Vagina (tissue), 2 donors: Measurements from ENCODE around the gene NOTCH1. TPM values are rescaled to one million over a fixed set of nuclear protein-coding genes. Genes with fewer than 3 reads are reported as not detected.

ENCODE experiments used
- DNase-seq, 2 donors: peaks; one replicate each; pipeline ENCODE4 v3.0.0-alpha.2; 2017; ENCODE audit errors: extremely low spot score in 2 of 2
- H3K27ac ChIP-seq: fragments of 200-600 bp; sonication (generic); one replicate; pipeline ENCODE4 v1.5.1; 2019
- H3K27me3 ChIP-seq: fragments of 200-600 bp; sonication (generic); one replicate; pipeline ENCODE4 v1.5.1; 2019
- H3K36me3 ChIP-seq, 2 donors: fragments of 200-600 bp; sonication (generic); one replicate each; pipeline ENCODE4 v1.5.1; 2017 to 2019
- H3K4me1 ChIP-seq: fragments of 200-600 bp; sonication (generic); one replicate; pipeline ENCODE4 v1.5.1; 2019
- H3K4me3 ChIP-seq, 2 donors: fragments of 200-600 bp; sonication (generic); 1 replicate in 1 of 2; 2 replicates in 1 of 2; pipeline ENCODE4 v1.5.1; 2016 to 2019
- H3K9me3 ChIP-seq: fragments of 200-600 bp; sonication (generic); one replicate; pipeline ENCODE4 v1.5.1; 2019
- CTCF ChIP-seq, 3 experiments: fragments of 450-650 bp in 2 of 3; fragments of 200-600 bp in 1 of 3; sonication (generic) in 1 of 3; IDR thresholded peaks; one replicate each; pipeline ENCODE4 v1.5.1; 2017 to 2019; ENCODE audit warnings: antibody characterized with exemption in 3 of 3, mild to moderate bottlenecking in 2 of 3, moderate library complexity in 2 of 3
- POLR2A ChIP-seq, 2 donors: fragments of 450-650 bp; IDR thresholded peaks; one replicate each; pipeline ENCODE4 v1.6.1; 2017; ENCODE audit warnings: antibody characterized with exemption in 2 of 2, mild to moderate bottlenecking in 2 of 2, moderate library complexity in 2 of 2
- POLR2AphosphoS5 ChIP-seq, 2 donors: sonication (generic); formaldehyde crosslinking; IDR thresholded peaks; one replicate each; pipeline ENCODE4 v1.9.0; 2017; ENCODE audit warnings: antibody characterized with exemption in 2 of 2, mild to moderate bottlenecking in 2 of 2, low read depth in 1 of 2; ENCODE audit not compliant: insufficient read depth in 1 of 2
- intact Hi-C: fragments of 100-400 bp; cut with DNase I; formaldehyde crosslinking; loops from one replicate; pipeline ENCODE4 v1.15.1; 2023
- total RNA-seq: library from RNA; depleted of rRNA; stranded (reverse); fragments of >200 nt; gene quantifications from one replicate; pipeline ENCODE4 v1.2.3, GENCODE V29; 2016

The NOTCH1 gene
- total RNA-seq, 1 donor from 2014 or later = 67.0 TPM

- Histone ChIP-seq H3K4me3 (no peak overlapping the region), H3K4me1 (peaks cover 10% of the 10 kb centered on the region), H3K36me3 (peaks cover 0 to 88% of the 10 kb centered on the region in 2 donors), H3K9me3 (no peaks in the 10 kb centered on the region), H3K27ac (no peak overlapping the region), H3K27me3 (no peaks in the 10 kb centered on the region)
- DNase-seq = no peak
- intact Hi-C loops = no loop called here
- TF ChIP-seq POLR2A (IDR thresholded peaks at IDR 0.05) (no peak), CTCF (IDR thresholded peaks at IDR 0.05) (no peak), POLR2AphosphoS5 (IDR thresholded peaks at IDR 0.05; ENCODE audit: insufficient read depth in 1 of 2, low read depth in 1 of 2) (no peak)
Observed at GRCh38 chr9:136512651-136513071, 33.2 kb downstream of the NOTCH1 start.

GRCh38 chr9:136511670-136512592, 33.9 kb downstream of the NOTCH1 start:
- peak overlapping the region; percentile 39 for H3K27ac ChIP-seq
- DNase-seq = no peak
- TF ChIP-seq POLR2AphosphoS5 (IDR thresholded peaks at IDR 0.05; ENCODE audit: insufficient read depth in 1 of 2, low read depth in 1 of 2) = peak; percentile 60 to 70
- TF ChIP-seq POLR2A (IDR thresholded peaks at IDR 0.05) = no peak
- TF ChIP-seq CTCF (IDR thresholded peaks at IDR 0.05) = no peak
- H3K27me3 ChIP-seq = no peaks in the 10 kb centered on the region
- peaks cover 0 to 88% of the 10 kb centered on the region in 2 donors for H3K36me3 ChIP-seq
- intact Hi-C loops = no loop called here
- no peak overlapping the region for H3K4me3 ChIP-seq
- H3K9me3 ChIP-seq = no peaks in the 10 kb centered on the region
- H3K4me1 ChIP-seq = peaks cover 10% of the 10 kb centered on the region

GRCh38 chr9:136511144-136511669, 34.6 kb downstream of the NOTCH1 start:
- H3K4me1 ChIP-seq = peaks cover 10% of the 10 kb centered on the region
- no peak for TF ChIP-seq POLR2A (IDR thresholded peaks at IDR 0.05)
- TF ChIP-seq POLR2AphosphoS5 (IDR thresholded peaks at IDR 0.05; ENCODE audit: insufficient read depth in 1 of 2, low read depth in 1 of 2) = no peak
- no peak for TF ChIP-seq CTCF (IDR thresholded peaks at IDR 0.05)
- DNase-seq = no peak
- H3K36me3 ChIP-seq = peaks cover 0 to 88% of the 10 kb centered on the region in 2 donors
- H3K27ac ChIP-seq = peak overlapping the region; percentile 39
- intact Hi-C loops = no loop called here
- no peaks in the 10 kb centered on the region for H3K9me3 ChIP-seq
- no peak overlapping the region for H3K4me3 ChIP-seq
- H3K27me3 ChIP-seq = no peaks in the 10 kb centered on the region

GRCh38 chr9:136510561-136510960, 35.3 kb downstream of the NOTCH1 start:
- no peaks in the 10 kb centered on the region for H3K9me3 ChIP-seq
- intact Hi-C loops = no loop called here

More at GRCh38 chr9:136510561-136510960, 35.3 kb downstream of the NOTCH1 start:
- Histone ChIP-seq H3K27ac (peak overlapping the region; percentile 39), H3K27me3 (no peaks in the 10 kb centered on the region), H3K4me3 (no peak overlapping the region), H3K4me1 (peaks cover 10% of the 10 kb centered on the region), H3K36me3 (peaks cover 0 to 91% of the 10 kb centered on the region in 2 donors)
- DNase-seq = no peak
- no peak for TF ChIP-seq POLR2A (IDR thresholded peaks at IDR 0.05)
- no peak for TF ChIP-seq CTCF (IDR thresholded peaks at IDR 0.05)
- TF ChIP-seq POLR2AphosphoS5 (IDR thresholded peaks at IDR 0.05; ENCODE audit: insufficient read depth in 1 of 2, low read depth in 1 of 2) = no peak
